Measurements from ENCODE around the gene POLR1G.
A peak's percentile ranks its signal among the peaks of the same experiment; 100 is the strongest.
"Not testable (repeated sequence)": the region's sequence is repeated elsewhere in the genome, so short reads cannot be mapped to it uniquely, and the experiment has no call there.

Gene POLR1G

GRCh38 chr19:45421947-45422498 is 15.6 kb downstream of the POLR1G start:
- TF ChIP-seq, protein P1, sequence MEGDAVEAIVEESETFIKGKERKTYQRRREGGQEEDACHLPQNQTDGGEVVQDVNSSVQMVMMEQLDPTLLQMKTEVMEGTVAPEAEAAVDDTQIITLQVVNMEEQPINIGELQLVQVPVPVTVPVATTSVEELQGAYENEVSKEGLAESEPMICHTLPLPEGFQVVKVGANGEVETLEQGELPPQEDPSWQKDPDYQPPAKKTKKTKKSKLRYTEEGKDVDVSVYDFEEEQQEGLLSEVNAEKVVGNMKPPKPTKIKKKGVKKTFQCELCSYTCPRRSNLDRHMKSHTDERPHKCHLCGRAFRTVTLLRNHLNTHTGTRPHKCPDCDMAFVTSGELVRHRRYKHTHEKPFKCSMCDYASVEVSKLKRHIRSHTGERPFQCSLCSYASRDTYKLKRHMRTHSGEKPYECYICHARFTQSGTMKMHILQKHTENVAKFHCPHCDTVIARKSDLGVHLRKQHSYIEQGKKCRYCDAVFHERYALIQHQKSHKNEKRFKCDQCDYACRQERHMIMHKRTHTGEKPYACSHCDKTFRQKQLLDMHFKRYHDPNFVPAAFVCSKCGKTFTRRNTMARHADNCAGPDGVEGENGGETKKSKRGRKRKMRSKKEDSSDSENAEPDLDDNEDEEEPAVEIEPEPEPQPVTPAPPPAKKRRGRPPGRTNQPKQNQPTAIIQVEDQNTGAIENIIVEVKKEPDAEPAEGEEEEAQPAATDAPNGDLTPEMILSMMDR (IDR thresholded peaks at IDR 0.05; ENCODE audit: extremely low read depth, missing control alignments) = no peak
- DNase-seq (ENCODE audit: low spot score) = no peak

DNA sequence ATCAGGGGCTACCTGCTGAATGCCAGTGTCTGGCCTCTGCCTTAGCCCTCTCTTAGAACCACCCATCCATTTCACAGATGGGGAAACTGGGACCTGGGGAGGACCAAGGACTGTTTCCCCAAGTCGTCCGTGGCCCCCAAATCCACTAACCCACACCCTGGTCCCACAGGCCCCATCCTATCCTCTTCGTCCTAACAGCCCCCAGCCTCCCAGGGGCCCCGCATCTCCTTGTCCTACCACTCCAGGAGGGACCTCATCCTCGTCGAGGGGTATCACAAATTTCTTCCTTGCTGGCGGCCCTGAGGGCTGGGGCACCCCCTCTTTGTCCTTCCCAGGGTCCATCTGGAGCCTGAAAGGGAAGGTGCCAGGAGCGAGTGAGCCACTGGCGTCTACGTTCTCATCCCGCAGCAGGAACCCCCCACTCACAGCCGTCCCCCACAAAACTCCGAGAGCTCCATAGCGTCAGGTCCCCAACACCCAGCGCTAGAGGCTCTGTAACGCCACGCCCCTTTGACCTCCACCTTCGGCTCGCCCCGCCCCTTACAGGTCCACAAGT is 16.7 kb downstream of the POLR1G start:
- TF ChIP-seq, protein P1 (IDR thresholded peaks at IDR 0.05; ENCODE audit: extremely low read depth, missing control alignments) = no peak
- DNase-seq (ENCODE audit: low spot score) = no peak

GRCh38 chr19:45423589-45424190 is 17.2 kb downstream of the POLR1G start, which contains the start of gene ERCC1:
Gene ERCC1, minus strand, starts transcription at chr19:45423917. Its CDS starts 543 bp downstream, at chr19:45423374.
- TF ChIP-seq, protein P1 (IDR thresholded peaks at IDR 0.05; ENCODE audit: extremely low read depth, missing control alignments) = no peak
- peak; percentile 97 for DNase-seq (ENCODE audit: low spot score)

DNA sequence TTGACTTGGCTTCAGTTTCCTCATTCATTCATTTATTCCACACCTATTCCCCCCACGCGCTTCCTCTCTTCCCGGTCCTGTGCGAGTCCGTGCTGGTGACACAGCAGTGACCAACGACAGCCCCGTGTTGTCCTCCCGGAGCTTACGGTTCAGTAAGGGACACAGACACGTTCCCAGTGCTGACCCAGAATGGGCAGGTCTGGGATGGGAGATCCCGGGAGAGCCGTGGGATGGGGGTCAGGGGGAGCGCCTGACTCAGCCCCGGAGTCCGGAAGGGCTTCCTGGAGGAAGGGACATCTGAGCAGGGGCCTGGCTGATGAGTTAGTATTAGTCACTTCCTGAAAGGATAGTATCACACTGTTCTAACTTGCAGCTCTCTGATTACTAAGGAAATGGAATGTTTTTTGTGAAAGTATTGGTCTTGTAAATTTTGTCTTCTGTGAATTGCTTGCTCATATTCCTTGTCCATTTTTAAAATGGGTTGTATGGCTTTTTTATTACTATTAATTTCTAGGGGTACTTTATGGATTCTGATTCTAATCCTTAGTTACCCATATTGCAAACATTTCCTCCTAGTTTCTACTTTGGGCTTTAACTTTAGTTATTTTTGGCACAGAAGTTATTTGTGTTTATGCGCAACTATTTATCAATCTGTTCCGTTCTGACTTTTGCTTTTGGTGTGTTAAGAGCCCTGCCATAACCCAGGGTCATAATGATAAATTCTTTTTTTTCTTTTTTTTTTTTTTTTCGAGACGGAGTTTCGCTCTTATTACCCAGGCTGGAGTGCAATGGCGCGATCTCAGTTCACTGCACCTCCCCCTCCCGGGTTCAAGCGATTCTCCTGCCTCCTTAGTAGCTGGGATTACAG is 18.0 kb downstream of the POLR1G start:
- TF ChIP-seq, protein P1 (IDR thresholded peaks at IDR 0.05; ENCODE audit: extremely low read depth, missing control alignments) = no peak
- DNase-seq (ENCODE audit: low spot score) = peak; percentile 47

- TF ChIP-seq, protein P1 (IDR thresholded peaks at IDR 0.05; ENCODE audit: extremely low read depth, missing control alignments) = peak; percentile 39
- peak; percentile 61 for DNase-seq (ENCODE audit: low spot score)
Observed at GRCh38 chr19:45428384-45429231, 22.2 kb downstream of the POLR1G start.

DNA sequence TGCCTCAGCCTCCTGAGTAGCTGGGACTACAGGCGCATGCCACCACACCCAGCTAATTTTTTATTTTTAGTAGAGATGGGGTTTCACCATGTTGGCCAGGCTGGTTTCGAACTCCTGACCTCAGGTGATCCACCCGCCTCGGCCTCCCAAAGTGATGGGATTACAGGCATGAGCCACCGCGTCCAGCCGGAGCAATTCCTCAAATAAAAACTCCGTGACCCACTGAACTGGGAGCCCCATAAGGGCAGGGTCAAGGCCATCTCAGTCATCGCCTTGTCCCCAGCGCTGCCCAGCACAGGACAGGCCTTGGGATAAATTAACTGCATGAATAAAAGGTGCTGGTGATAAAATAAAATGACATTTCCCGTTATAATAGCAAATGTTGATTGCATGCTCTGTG is 23.5 kb downstream of the POLR1G start:
- DNase-seq (ENCODE audit: low spot score) = not testable (repeated sequence)

DNA sequence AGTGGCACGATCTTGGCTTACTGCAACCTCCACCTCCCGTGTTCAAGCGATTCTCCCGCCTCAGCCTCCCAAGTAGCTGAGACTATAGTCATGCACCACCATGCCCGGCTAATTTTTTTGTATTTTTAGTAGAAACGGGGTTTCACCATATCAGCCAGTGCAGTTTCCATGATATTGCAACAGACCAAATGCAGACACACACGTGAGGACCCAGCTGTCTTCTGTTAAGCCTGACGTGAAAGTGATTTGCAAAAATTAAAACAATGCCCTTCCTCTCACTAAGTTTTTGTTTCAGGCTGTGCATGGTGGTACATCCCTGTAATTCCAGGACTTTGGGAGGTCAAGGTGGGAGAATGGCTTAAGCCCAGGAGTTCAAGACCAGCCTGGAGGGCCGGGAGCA is 24.6 kb downstream of the POLR1G start:
- DNase-seq (ENCODE audit: low spot score) = not testable (repeated sequence)

DNA sequence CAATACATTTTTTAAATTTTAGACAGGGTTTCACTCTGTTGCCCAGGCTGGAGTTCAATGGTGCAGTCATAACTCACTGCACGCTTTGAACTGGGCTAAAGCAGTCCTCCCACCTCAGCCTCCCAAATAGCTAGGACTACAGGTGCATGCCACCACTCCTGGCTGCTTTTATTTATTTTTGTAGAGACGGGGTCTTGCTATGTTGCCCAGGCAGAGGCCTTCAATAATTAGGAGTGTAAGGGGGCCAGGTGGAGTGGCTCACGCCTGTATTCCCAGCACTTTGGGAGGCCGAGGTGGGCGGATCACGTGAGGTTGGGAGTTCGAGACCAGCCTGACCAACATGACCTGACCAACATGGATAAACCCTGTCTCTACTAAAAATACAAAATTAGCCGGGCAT is 26.1 kb downstream of the POLR1G start:
- DNase-seq (ENCODE audit: low spot score) = not testable (repeated sequence)
